Spinal cord (tissue), 10 donors: ENCODE results near the gene HBE1. TPM values are rescaled to one million over a fixed set of nuclear protein-coding genes. Genes with fewer than 3 reads are reported as not detected.
"Not testable (repeated sequence)": the region's sequence is repeated elsewhere in the genome, so short reads cannot be mapped to it uniquely, and the experiment has no call there.

Source experiments
- DNase-seq, 6 donors: peaks; one replicate each; pipeline versions ENCODE4 v3.0.0 to v3.0.0-alpha.2; 2013 to 2015; ENCODE audit warnings: low spot score in 6 of 6, low read depth in 4 of 6
- H3K27ac ChIP-seq: one replicate; pipeline ENCODE4 v1.5.1; 2013; ENCODE audit warnings: low read depth, low read length, control low read depth
- H3K27me3 ChIP-seq: one replicate; pipeline ENCODE4 v1.6.1; 2013; ENCODE audit warnings: low read length; ENCODE audit not compliant: control insufficient read depth, insufficient read depth
- H3K36me3 ChIP-seq: one replicate; pipeline ENCODE4 v1.6.1; 2013; ENCODE audit warnings: low read length; ENCODE audit not compliant: control insufficient read depth, insufficient read depth
- H3K4me1 ChIP-seq: one replicate; pipeline ENCODE4 v1.6.1; 2013; ENCODE audit warnings: low read length; ENCODE audit not compliant: control insufficient read depth, insufficient read depth
- H3K4me3 ChIP-seq: one replicate; pipeline ENCODE4 v1.5.1; 2013; ENCODE audit warnings: low read depth, low read length, control low read depth
- H3K9me3 ChIP-seq: one replicate; pipeline ENCODE4 v1.6.1; 2013; ENCODE audit warnings: low read length; ENCODE audit not compliant: control insufficient read depth, insufficient read depth
- WGBS: methylation state at CpG from one replicate; pipeline ENCODE4 v1.1.5; 2013; ENCODE audit warnings: missing lambda C conversion rate; ENCODE audit not compliant: insufficient coverage; 5-methylcytosine and 5-hydroxymethylcytosine counted together
- polyA plus RNA-seq, 2 donors: library from polyadenylated mRNA; unstranded; fragments of 120-200 nt; gene quantifications; one replicate each; pipeline ENCODE4 v1.2.1, GENCODE V29; 2013; ENCODE audit not compliant: insufficient read length in 2 of 2
- total RNA-seq, 2 donors: library from RNA; depleted of rRNA in 1 of 2; stranded (reverse); fragments of 120-200 nt in 1 of 2; fragments of >200 nt in 1 of 2; gene quantifications; one replicate each; pipeline versions ENCODE4 v1.2.3 to v1.2.4, GENCODE V29; 2013 to 2014
- donor health status: healthy.

Gene HBE1
- total and polyA plus RNA-seq, 4 donors: 9.2 to 30.5 (median 11.9) TPM

GRCh38 chr11:5298451-5298850, 28.7 kb upstream of the HBE1 start:
- WGBS: no CpG with 5 or more reads among the region's 1 CpG
- H3K36me3 ChIP-seq: no peaks in the 10 kb centered on the region
- H3K9me3 ChIP-seq: no peaks in the 10 kb centered on the region
- H3K4me1 ChIP-seq: no peaks in the 10 kb centered on the region
- H3K27ac ChIP-seq: no peak overlapping the region
- no peak overlapping the region for H3K4me3 ChIP-seq
- no peaks in the 10 kb centered on the region for H3K27me3 ChIP-seq
- no peak for DNase-seq

- H3K4me1 ChIP-seq: no peaks in the 10 kb centered on the region
- no peak for DNase-seq
- H3K4me3 ChIP-seq: no peak overlapping the region
- no peaks in the 10 kb centered on the region for H3K36me3 ChIP-seq
- 81% methylated on average over 2 of the region's 4 CpGs for WGBS
- H3K27me3 ChIP-seq: no peaks in the 10 kb centered on the region
- H3K27ac ChIP-seq: no peak overlapping the region
- no peaks in the 10 kb centered on the region for H3K9me3 ChIP-seq
These were observed 28.1 kb upstream of the HBE1 start for GRCh38 chr11:5297721-5298323.

- WGBS: 99% methylated on average over 33 of the region's 41 CpGs
- not testable (repeated sequence) for H3K36me3 ChIP-seq, H3K27me3 ChIP-seq, H3K27ac ChIP-seq, H3K4me1 ChIP-seq, DNase-seq, H3K9me3 ChIP-seq, H3K4me3 ChIP-seq
These were observed 24.7 kb upstream of the HBE1 start for GRCh38 chr11:5294342-5294995.

GRCh38 chr11:5293028-5293427, 23.3 kb upstream of the HBE1 start:
- DNase-seq: no peak
- WGBS: 96% methylated on average over 8 of the region's 8 CpGs
- Histone ChIP-seq H3K9me3 (no peaks in the 10 kb centered on the region), H3K4me3 (no peak overlapping the region), H3K27ac (no peak overlapping the region), H3K27me3 (no peaks in the 10 kb centered on the region), H3K4me1 (no peaks in the 10 kb centered on the region), H3K36me3 (no peaks in the 10 kb centered on the region)

GRCh38 chr11:5291207-5291838, 21.6 kb upstream of the HBE1 start:
- no peak for DNase-seq
- Histone ChIP-seq H3K9me3 (no peaks in the 10 kb centered on the region), H3K27ac (no peak overlapping the region), H3K27me3 (no peaks in the 10 kb centered on the region), H3K4me3 (no peak overlapping the region), H3K36me3 (no peaks in the 10 kb centered on the region), H3K4me1 (no peaks in the 10 kb centered on the region)
- WGBS: no CpG with 5 or more reads among the region's 1 CpG

- Histone ChIP-seq H3K36me3 (no peaks in the 10 kb centered on the region), H3K9me3 (no peaks in the 10 kb centered on the region), H3K4me3 (no peak overlapping the region), H3K27ac (no peak overlapping the region), H3K27me3 (no peaks in the 10 kb centered on the region), H3K4me1 (no peaks in the 10 kb centered on the region)
- no peak for DNase-seq
- no CpG with 5 or more reads among the region's 1 CpG for WGBS
These were observed 20.4 kb upstream of the HBE1 start for GRCh38 chr11:5290106-5290505.

GRCh38 chr11:5289696-5290095, 20.0 kb upstream of the HBE1 start:
- H3K36me3 ChIP-seq: no peaks in the 10 kb centered on the region
- no peak overlapping the region for H3K4me3 ChIP-seq
- no peaks in the 10 kb centered on the region for H3K4me1 ChIP-seq
- no peak overlapping the region for H3K27ac ChIP-seq
- DNase-seq: no peak
- no peaks in the 10 kb centered on the region for H3K9me3 ChIP-seq
- no peaks in the 10 kb centered on the region for H3K27me3 ChIP-seq

GRCh38 chr11:5288906-5289550, 19.3 kb upstream of the HBE1 start:
- no peak overlapping the region for H3K4me3 ChIP-seq
- H3K36me3 ChIP-seq: no peaks in the 10 kb centered on the region
- 92% methylated on average over 2 of the region's 6 CpGs for WGBS

GRCh38 chr11:5288108-5288905, 18.6 kb upstream of the HBE1 start:
- Histone ChIP-seq H3K4me1 (no peaks in the 10 kb centered on the region), H3K36me3 (no peaks in the 10 kb centered on the region), H3K27me3 (no peaks in the 10 kb centered on the region), H3K4me3 (no peak overlapping the region), H3K27ac (no peak overlapping the region), H3K9me3 (no peaks in the 10 kb centered on the region)
- WGBS: 93% methylated on average over 3 of the region's 7 CpGs
- no peak for DNase-seq

More at GRCh38 chr11:5288906-5289550, 19.3 kb upstream of the HBE1 start:
- no peak for DNase-seq
- H3K27me3 ChIP-seq: no peaks in the 10 kb centered on the region
- H3K27ac ChIP-seq: no peak overlapping the region
- no peaks in the 10 kb centered on the region for H3K9me3 ChIP-seq
- no peaks in the 10 kb centered on the region for H3K4me1 ChIP-seq
